ENCODE measurements around the gene MIA3.

MIA3 gene

DNA sequence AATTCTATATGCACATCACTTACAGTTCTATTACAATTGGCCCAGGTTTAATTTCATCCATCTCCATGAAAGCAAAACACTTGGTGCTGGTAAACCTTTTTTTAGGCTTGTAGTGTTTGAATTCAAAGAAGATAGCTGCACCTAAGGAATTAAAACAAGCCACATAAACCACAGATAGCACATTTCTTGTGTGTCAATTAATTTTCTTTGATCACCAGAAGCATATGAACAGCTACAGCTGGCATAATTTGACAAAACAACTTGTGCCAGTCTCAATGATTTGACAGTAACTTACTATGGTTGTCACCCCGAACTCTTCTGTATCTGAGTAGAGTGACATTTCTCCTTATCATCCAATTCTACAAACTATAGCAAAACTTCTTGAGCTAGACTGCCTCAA lies 52.2 kb downstream of the MIA3 start:
- H3K18ac ChIP-seq (ENCODE audit: low read depth in 1 of 2, low read length in 2 of 2): no peak overlapping the region
- no peak overlapping the region for H3K4me3 ChIP-seq (ENCODE audit: insufficient read depth in 1 of 2, low read depth in 1 of 2, low read length in 2 of 2)
- H3K4me2 ChIP-seq (ENCODE audit: low read length, poor library complexity, severe bottlenecking): no peak overlapping the region
- peaks cover 15% of the 10 kb centered on the region for H3K79me1 ChIP-seq (replicated peaks; ENCODE audit: low read length, poor library complexity, severe bottlenecking)
- WGBS: 100% methylated on average over 1 of the region's 1 CpG
- H2BK120ac ChIP-seq (ENCODE audit: low read depth, low read length): no peak overlapping the region
- no peak overlapping the region for H2AK5ac ChIP-seq (ENCODE audit: low read length, severe bottlenecking)
- H3K23ac ChIP-seq (ENCODE audit: low read length in 2 of 2): no peak overlapping the region
- no peak overlapping the region for H2BK15ac ChIP-seq (ENCODE audit: low read depth, poor library complexity, severe bottlenecking)
- H3K36me3 ChIP-seq (ENCODE audit: control insufficient read depth in 1 of 2, insufficient read depth in 2 of 2, low read depth in 1 of 2, low read length in 2 of 2): peaks cover 15 to 77% of the 10 kb centered on the region in 2 experiments
- H4K8ac ChIP-seq (ENCODE audit: low read length): no peak overlapping the region
- DNase-seq: no peak
- no peak overlapping the region for H3K4ac ChIP-seq (ENCODE audit: low read depth in 1 of 2, low read length in 2 of 2)
- H3K9ac ChIP-seq (ENCODE audit: low read length): no peak overlapping the region
- H3K4me1 ChIP-seq (ENCODE audit: control insufficient read depth, insufficient read depth, low read depth, low read length): no peaks in the 10 kb centered on the region
- H2BK5ac ChIP-seq (ENCODE audit: low read depth, low read length, poor library complexity, severe bottlenecking): no peak overlapping the region
- H3K27me3 ChIP-seq (ENCODE audit: control insufficient read depth in 1 of 2, insufficient read depth in 1 of 2, low read length in 2 of 2): no peaks in the 10 kb centered on the region
- no peak overlapping the region for H2BK12ac ChIP-seq (ENCODE audit: low read length in 2 of 2)
- H3K27ac ChIP-seq (ENCODE audit: low read length, poor library complexity, severe bottlenecking): no peak overlapping the region
- H3K9me3 ChIP-seq (ENCODE audit: control insufficient read depth, low read length): no peaks in the 10 kb centered on the region
- no peak overlapping the region for H3K14ac ChIP-seq (ENCODE audit: low read length in 2 of 2)
- H2AFZ ChIP-seq (ENCODE audit: low read depth, low read length): no peak overlapping the region
- no peak overlapping the region for H4K91ac ChIP-seq (ENCODE audit: low read length)

DNA sequence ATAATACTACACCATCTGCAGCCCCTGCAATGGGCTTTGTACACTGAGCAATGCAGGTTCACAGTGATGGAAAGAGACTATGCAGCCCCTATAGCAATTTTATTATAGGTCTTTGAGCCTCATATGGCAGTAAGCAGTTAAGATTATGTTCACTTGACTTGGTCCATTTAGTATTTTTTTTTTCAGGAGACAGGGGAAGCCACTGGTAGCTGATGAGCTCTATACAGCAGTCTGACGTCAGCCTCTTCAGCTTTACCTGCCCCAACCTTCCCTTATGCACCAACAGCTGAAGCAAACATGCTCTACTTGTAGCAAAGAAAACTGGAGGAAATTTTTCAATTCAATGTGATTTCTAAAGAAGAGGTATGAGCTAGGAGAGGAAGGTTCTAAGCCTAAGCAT lies 62.2 kb downstream of the MIA3 start:
- H3K4me3 ChIP-seq (ENCODE audit: insufficient read depth in 1 of 2, low read depth in 1 of 2, low read length in 2 of 2): no peak overlapping the region

DNA sequence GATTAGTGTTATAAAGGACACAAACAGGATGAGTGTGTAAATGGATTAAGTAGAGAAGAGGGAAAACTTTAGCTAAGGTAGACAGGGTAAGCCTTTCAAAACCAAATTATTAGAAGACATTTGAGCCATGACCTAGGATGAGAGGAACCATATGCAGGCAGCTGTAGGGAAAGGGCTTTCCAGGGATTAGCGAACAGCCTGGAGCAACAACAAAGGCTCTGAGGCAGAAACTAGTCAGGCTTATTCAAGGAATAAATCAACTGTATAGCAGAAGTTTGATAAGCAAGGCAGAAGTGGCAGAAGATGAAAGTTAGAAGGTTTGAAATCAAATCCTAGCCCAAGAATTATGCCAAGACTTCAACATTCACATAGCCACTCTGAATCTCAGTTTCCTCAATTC lies 73.1 kb downstream of the MIA3 start:
- Histone ChIP-seq H2AFZ (ENCODE audit: low read depth, low read length) (no peak overlapping the region), H2BK120ac (ENCODE audit: low read depth, low read length) (no peak overlapping the region), H2AK5ac (ENCODE audit: low read length, severe bottlenecking) (no peak overlapping the region), H3K9me3 (ENCODE audit: control insufficient read depth, low read length) (no peaks in the 10 kb centered on the region), H3K4me1 (ENCODE audit: control insufficient read depth, insufficient read depth, low read depth, low read length) (peaks cover 2% of the 10 kb centered on the region), H3K14ac (ENCODE audit: low read length in 2 of 2) (no peak overlapping the region), H3K4me3 (ENCODE audit: insufficient read depth in 1 of 2, low read depth in 1 of 2, low read length in 2 of 2) (no peak overlapping the region), H3K9ac (ENCODE audit: low read length) (no peak overlapping the region), H3K36me3 (ENCODE audit: control insufficient read depth in 1 of 2, insufficient read depth in 2 of 2, low read depth in 1 of 2, low read length in 2 of 2) (peaks cover 10 to 81% of the 10 kb centered on the region in 2 experiments), H2BK12ac (ENCODE audit: low read length in 2 of 2) (no peak overlapping the region), H2BK5ac (ENCODE audit: low read depth, low read length, poor library complexity, severe bottlenecking) (no peak overlapping the region), H2BK15ac (ENCODE audit: low read depth, poor library complexity, severe bottlenecking) (no peak overlapping the region), H3K27me3 (ENCODE audit: control insufficient read depth in 1 of 2, insufficient read depth in 1 of 2, low read length in 2 of 2) (no peaks in the 10 kb centered on the region), H3K4me2 (ENCODE audit: low read length, poor library complexity, severe bottlenecking) (no peak overlapping the region), H3K4ac (ENCODE audit: low read depth in 1 of 2, low read length in 2 of 2) (no peak overlapping the region), H3K27ac (ENCODE audit: low read length, poor library complexity, severe bottlenecking) (no peak overlapping the region), H4K8ac (ENCODE audit: low read length) (no peak overlapping the region), H3K18ac (ENCODE audit: low read depth in 1 of 2, low read length in 2 of 2) (no peak overlapping the region), H4K91ac (ENCODE audit: low read length) (no peak overlapping the region), H3K79me1 (replicated peaks; ENCODE audit: low read length, poor library complexity, severe bottlenecking) (peaks cover 23% of the 10 kb centered on the region), H3K23ac (ENCODE audit: low read length in 2 of 2) (no peak overlapping the region)
- no peak for DNase-seq
- WGBS: 100% methylated on average over 1 of the region's 1 CpG

More for the DNA sequence above, 62.2 kb downstream of the MIA3 start:
- H3K9me3 ChIP-seq (ENCODE audit: control insufficient read depth, low read length): no peaks in the 10 kb centered on the region
- no peak overlapping the region for H3K9ac ChIP-seq (ENCODE audit: low read length)
- H2AK5ac ChIP-seq (ENCODE audit: low read length, severe bottlenecking): no peak overlapping the region
- H3K23ac ChIP-seq (ENCODE audit: low read length in 2 of 2): no peak overlapping the region
- H4K91ac ChIP-seq (ENCODE audit: low read length): no peak overlapping the region
- no CpG with 5 or more reads among the region's 1 CpG for WGBS
- peaks cover 6 to 87% of the 10 kb centered on the region in 2 experiments for H3K36me3 ChIP-seq (ENCODE audit: control insufficient read depth in 1 of 2, insufficient read depth in 2 of 2, low read depth in 1 of 2, low read length in 2 of 2)
- no peak overlapping the region for H3K14ac ChIP-seq (ENCODE audit: low read length in 2 of 2)
- H2BK15ac ChIP-seq (ENCODE audit: low read depth, poor library complexity, severe bottlenecking): no peak overlapping the region
- no peak overlapping the region for H3K27ac ChIP-seq (ENCODE audit: low read length, poor library complexity, severe bottlenecking)
- H3K4me1 ChIP-seq (ENCODE audit: control insufficient read depth, insufficient read depth, low read depth, low read length): no peaks in the 10 kb centered on the region
- H3K27me3 ChIP-seq (ENCODE audit: control insufficient read depth in 1 of 2, insufficient read depth in 1 of 2, low read length in 2 of 2): no peaks in the 10 kb centered on the region
- H2BK5ac ChIP-seq (ENCODE audit: low read depth, low read length, poor library complexity, severe bottlenecking): no peak overlapping the region
- no peak overlapping the region for H3K4me2 ChIP-seq (ENCODE audit: low read length, poor library complexity, severe bottlenecking)
- H2BK12ac ChIP-seq (ENCODE audit: low read length in 2 of 2): no peak overlapping the region
- H4K8ac ChIP-seq (ENCODE audit: low read length): no peak overlapping the region
- DNase-seq: no peak
- no peak overlapping the region for H2AFZ ChIP-seq (ENCODE audit: low read depth, low read length)
- no peak overlapping the region for H3K4ac ChIP-seq (ENCODE audit: low read depth in 1 of 2, low read length in 2 of 2)
- peaks cover 5% of the 10 kb centered on the region for H3K79me1 ChIP-seq (replicated peaks; ENCODE audit: low read length, poor library complexity, severe bottlenecking)
- no peak overlapping the region for H2BK120ac ChIP-seq (ENCODE audit: low read depth, low read length)
- no peak overlapping the region for H3K18ac ChIP-seq (ENCODE audit: low read depth in 1 of 2, low read length in 2 of 2)

DNA sequence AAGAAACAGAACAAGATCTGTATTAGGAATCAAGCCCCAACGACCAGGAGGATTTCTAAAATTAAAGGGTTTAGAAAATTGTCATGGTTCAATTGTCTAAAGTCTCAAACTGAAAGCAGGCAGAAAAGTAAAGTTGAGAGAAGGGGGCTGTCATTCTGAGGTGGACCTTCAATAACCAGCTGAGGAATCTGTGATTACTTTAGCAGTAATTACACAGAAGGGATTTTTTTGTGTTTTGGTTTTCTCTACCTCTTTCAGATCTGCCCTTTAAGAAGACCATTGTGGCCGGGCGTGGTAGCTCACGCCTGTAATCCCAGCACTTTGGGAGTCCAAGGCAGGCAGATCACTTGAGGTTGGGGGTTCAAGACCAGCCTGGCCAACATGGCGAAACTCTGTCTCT lies 77.0 kb downstream of the MIA3 start:
- Histone ChIP-seq H3K9me3 (ENCODE audit: control insufficient read depth, low read length) (no peaks in the 10 kb centered on the region), H3K18ac (ENCODE audit: low read depth in 1 of 2, low read length in 2 of 2) (no peak overlapping the region), H2BK120ac (ENCODE audit: low read depth, low read length) (no peak overlapping the region), H3K23ac (ENCODE audit: low read length in 2 of 2) (no peak overlapping the region), H3K14ac (ENCODE audit: low read length in 2 of 2) (no peak overlapping the region), H2BK5ac (ENCODE audit: low read depth, low read length, poor library complexity, severe bottlenecking) (no peak overlapping the region), H3K9ac (ENCODE audit: low read length) (no peak overlapping the region), H4K91ac (ENCODE audit: low read length) (no peak overlapping the region), H2AFZ (ENCODE audit: low read depth, low read length) (no peak overlapping the region), H3K27ac (ENCODE audit: low read length, poor library complexity, severe bottlenecking) (no peak overlapping the region), H3K27me3 (ENCODE audit: control insufficient read depth in 1 of 2, insufficient read depth in 1 of 2, low read length in 2 of 2) (no peaks in the 10 kb centered on the region), H3K79me1 (replicated peaks; ENCODE audit: low read length, poor library complexity, severe bottlenecking) (peaks cover 13% of the 10 kb centered on the region), H4K8ac (ENCODE audit: low read length) (no peak overlapping the region), H3K4me1 (ENCODE audit: control insufficient read depth, insufficient read depth, low read depth, low read length) (no peaks in the 10 kb centered on the region), H2BK12ac (ENCODE audit: low read length in 2 of 2) (no peak overlapping the region), H2BK15ac (ENCODE audit: low read depth, poor library complexity, severe bottlenecking) (no peak overlapping the region), H3K4me2 (ENCODE audit: low read length, poor library complexity, severe bottlenecking) (no peak overlapping the region), H2AK5ac (ENCODE audit: low read length, severe bottlenecking) (no peak overlapping the region), H3K4ac (ENCODE audit: low read depth in 1 of 2, low read length in 2 of 2) (no peak overlapping the region), H3K36me3 (ENCODE audit: control insufficient read depth in 1 of 2, insufficient read depth in 2 of 2, low read depth in 1 of 2, low read length in 2 of 2) (peaks cover 10 to 68% of the 10 kb centered on the region in 2 experiments), H3K4me3 (ENCODE audit: insufficient read depth in 1 of 2, low read depth in 1 of 2, low read length in 2 of 2) (no peak overlapping the region)
- WGBS: 94% methylated on average over 5 of the region's 5 CpGs
- no peak for DNase-seq

All from mesenchymal stem cell (in vitro differentiated cells and primary cell).